ENCODE results near the gene MAPK10.

The MAPK10 gene

GRCh38 chr4:86233681-86234080 lies 126.2 kb downstream of the MAPK10 start:
- no peak overlapping the region for H3K4me3 ChIP-seq (ENCODE audit: low read depth, low read length)
- TF ChIP-seq, protein P1, sequence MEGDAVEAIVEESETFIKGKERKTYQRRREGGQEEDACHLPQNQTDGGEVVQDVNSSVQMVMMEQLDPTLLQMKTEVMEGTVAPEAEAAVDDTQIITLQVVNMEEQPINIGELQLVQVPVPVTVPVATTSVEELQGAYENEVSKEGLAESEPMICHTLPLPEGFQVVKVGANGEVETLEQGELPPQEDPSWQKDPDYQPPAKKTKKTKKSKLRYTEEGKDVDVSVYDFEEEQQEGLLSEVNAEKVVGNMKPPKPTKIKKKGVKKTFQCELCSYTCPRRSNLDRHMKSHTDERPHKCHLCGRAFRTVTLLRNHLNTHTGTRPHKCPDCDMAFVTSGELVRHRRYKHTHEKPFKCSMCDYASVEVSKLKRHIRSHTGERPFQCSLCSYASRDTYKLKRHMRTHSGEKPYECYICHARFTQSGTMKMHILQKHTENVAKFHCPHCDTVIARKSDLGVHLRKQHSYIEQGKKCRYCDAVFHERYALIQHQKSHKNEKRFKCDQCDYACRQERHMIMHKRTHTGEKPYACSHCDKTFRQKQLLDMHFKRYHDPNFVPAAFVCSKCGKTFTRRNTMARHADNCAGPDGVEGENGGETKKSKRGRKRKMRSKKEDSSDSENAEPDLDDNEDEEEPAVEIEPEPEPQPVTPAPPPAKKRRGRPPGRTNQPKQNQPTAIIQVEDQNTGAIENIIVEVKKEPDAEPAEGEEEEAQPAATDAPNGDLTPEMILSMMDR (IDR thresholded peaks at IDR 0.05; ENCODE audit: low read depth, low read length, missing control alignments) = no peak
- no peak for DNase-seq (ENCODE audit: low read depth)

- TF ChIP-seq, protein P1 (IDR thresholded peaks at IDR 0.05; ENCODE audit: low read depth, low read length, missing control alignments) = no peak
- H3K4me3 ChIP-seq (ENCODE audit: low read depth, low read length) = no peak overlapping the region
- DNase-seq (ENCODE audit: low read depth) = no peak
Measured at GRCh38 chr4:86233090-86233489, 126.8 kb downstream of the MAPK10 start.

GRCh38 chr4:86223472-86223871 lies 136.4 kb downstream of the MAPK10 start:
- no peak for DNase-seq (ENCODE audit: low read depth)
- TF ChIP-seq, protein P1 (IDR thresholded peaks at IDR 0.05; ENCODE audit: low read depth, low read length, missing control alignments) = peak; percentile 54
- H3K4me3 ChIP-seq (ENCODE audit: low read depth, low read length) = no peak overlapping the region

DNA sequence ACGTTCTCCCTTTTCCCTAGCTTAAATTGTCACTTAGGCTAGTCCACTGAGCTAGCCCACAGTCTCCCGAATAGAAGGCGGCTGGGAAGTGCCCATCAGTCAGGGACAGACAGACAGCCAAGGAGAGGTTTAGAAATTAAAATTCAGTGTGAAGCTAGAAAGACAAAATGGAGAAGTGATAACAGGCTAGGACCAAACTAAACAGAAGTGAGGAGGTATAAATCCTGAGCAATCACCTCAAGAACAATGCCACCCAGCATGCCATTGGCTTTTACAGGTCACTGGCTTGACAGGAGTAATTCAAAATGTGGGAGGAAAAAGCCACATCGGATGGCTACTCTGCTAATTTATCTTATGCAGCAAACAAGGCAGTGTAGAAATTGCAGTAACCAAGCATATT lies 138.9 kb downstream of the MAPK10 start:
- TF ChIP-seq, protein P1 (IDR thresholded peaks at IDR 0.05; ENCODE audit: low read depth, low read length, missing control alignments) = no peak
- H3K4me3 ChIP-seq (ENCODE audit: low read depth, low read length) = no peak overlapping the region
- no peak for DNase-seq (ENCODE audit: low read depth)

GRCh38 chr4:86220121-86220520 lies 139.7 kb downstream of the MAPK10 start:
- H3K4me3 ChIP-seq (ENCODE audit: low read depth, low read length) = no peak overlapping the region
- TF ChIP-seq, protein P1 (IDR thresholded peaks at IDR 0.05; ENCODE audit: low read depth, low read length, missing control alignments) = no peak
- no peak for DNase-seq (ENCODE audit: low read depth)

- TF ChIP-seq, protein P1 (IDR thresholded peaks at IDR 0.05; ENCODE audit: low read depth, low read length, missing control alignments) = no peak
- no peak for DNase-seq (ENCODE audit: low read depth)
- H3K4me3 ChIP-seq (ENCODE audit: low read depth, low read length) = no peak overlapping the region
Measured at GRCh38 chr4:86218746-86219473, 140.9 kb downstream of the MAPK10 start.

DNA sequence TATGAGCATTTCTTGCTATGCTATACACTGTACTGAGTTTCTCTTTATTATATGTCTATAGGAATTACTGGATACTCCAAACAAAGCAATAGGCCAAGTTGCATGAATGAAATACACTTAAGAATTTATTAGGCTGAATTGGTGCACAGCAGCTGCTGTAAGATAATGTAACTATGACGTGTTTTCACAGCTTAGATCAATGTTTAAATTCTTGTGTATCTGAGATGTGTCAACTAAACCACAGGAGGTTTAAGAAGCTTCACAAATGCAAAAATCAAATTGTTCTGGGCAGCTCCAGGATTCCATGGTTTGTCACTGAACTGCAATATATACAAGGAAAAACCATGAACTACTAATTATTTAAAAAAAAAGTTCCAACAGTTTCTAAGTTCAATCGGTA lies 156.7 kb downstream of the MAPK10 start:
- no peak overlapping the region for H3K4me3 ChIP-seq (ENCODE audit: low read depth, low read length)
- TF ChIP-seq, protein P1 (IDR thresholded peaks at IDR 0.05; ENCODE audit: low read depth, low read length, missing control alignments) = no peak
- DNase-seq (ENCODE audit: low read depth) = no peak
